H9 (cell line): ENCODE data around the gene SNX14. TPM values are rescaled to one million over a fixed set of nuclear protein-coding genes. Genes with fewer than 3 reads are reported as not detected.

ENCODE experiments used
- DNase-seq: peaks from one replicate; pipeline ENCODE4 v3.0.0-alpha.2; 2017
- H2AFZ ChIP-seq: one replicate; pipeline ENCODE4 v1.6.1; 2013; ENCODE audit warnings: mild to moderate bottlenecking, low read length, control low read depth, moderate library complexity
- H2AK5ac ChIP-seq: 2 replicates; pipeline ENCODE4 v1.6.1; 2013; ENCODE audit warnings: low read length, control low read depth, mixed read lengths; ENCODE audit not compliant: insufficient read length
- H2BK120ac ChIP-seq: one replicate; pipeline ENCODE4 v1.6.1; 2013; ENCODE audit warnings: low read depth, mild to moderate bottlenecking, low read length, control low read depth, inconsistent platforms; ENCODE audit not compliant: poor library complexity, severe bottlenecking
- H2BK12ac ChIP-seq: 2 replicates; pipeline ENCODE4 v1.6.1; 2013; ENCODE audit warnings: low read length, control low read depth, mixed read lengths, low read depth; ENCODE audit not compliant: insufficient read length
- H2BK15ac ChIP-seq: 2 replicates; pipeline ENCODE4 v1.6.1; 2013; ENCODE audit warnings: low read depth, low read length, control low read depth
- H2BK20ac ChIP-seq: one replicate; pipeline ENCODE4 v1.6.1; 2013; ENCODE audit warnings: low read depth, mild to moderate bottlenecking, low read length, control low read depth, inconsistent platforms; ENCODE audit not compliant: poor library complexity, severe bottlenecking
- H2BK5ac ChIP-seq: 2 replicates; pipeline ENCODE4 v1.6.1; 2013; ENCODE audit warnings: low read length, control low read depth, mixed read lengths; ENCODE audit not compliant: insufficient read length
- H3K14ac ChIP-seq: 2 replicates; pipeline ENCODE4 v1.6.1; 2013; ENCODE audit warnings: low read length, control low read depth; ENCODE audit not compliant: insufficient read depth
- H3K18ac ChIP-seq: 2 replicates; pipeline ENCODE4 v1.6.1; 2013; ENCODE audit warnings: low read depth, mild to moderate bottlenecking, mixed read lengths, low read length, control low read depth; ENCODE audit not compliant: insufficient read length
- H3K23ac ChIP-seq: 2 replicates; pipeline ENCODE4 v1.6.1; 2013; ENCODE audit warnings: low read length, control low read depth, mixed read lengths, low read depth; ENCODE audit not compliant: insufficient read length
- H3K23me2 ChIP-seq: 2 replicates; pipeline ENCODE4 v1.6.1; 2013; ENCODE audit warnings: low read depth, mild to moderate bottlenecking, mixed read lengths, low read length, control low read depth; ENCODE audit not compliant: insufficient read length, poor library complexity, severe bottlenecking
- H3K27ac ChIP-seq: 2 replicates; pipeline ENCODE4 v1.5.1; 2013; ENCODE audit warnings: low read length, control low read depth, mixed read lengths, low read depth; ENCODE audit not compliant: insufficient read length
- H3K27me3 ChIP-seq: 2 replicates; pipeline ENCODE4 v1.6.1; 2013; ENCODE audit warnings: low read length, control low read depth, inconsistent platforms; ENCODE audit not compliant: insufficient read depth
- H3K4ac ChIP-seq: 2 replicates; pipeline ENCODE4 v1.6.1; 2013; ENCODE audit warnings: low read depth, mild to moderate bottlenecking, control low read depth, inconsistent platforms, low read length, moderate library complexity
- H3K4me1 ChIP-seq: 2 replicates; pipeline ENCODE4 v1.6.1; 2013; ENCODE audit warnings: low read length, control low read depth, inconsistent platforms; ENCODE audit not compliant: insufficient read depth
- H3K4me2 ChIP-seq: 2 replicates; pipeline ENCODE4 v1.6.1; 2013; ENCODE audit warnings: low read length, control low read depth, mixed read lengths; ENCODE audit not compliant: insufficient read length, insufficient read depth
- H3K56ac ChIP-seq: 2 replicates; pipeline ENCODE4 v1.6.1; 2013; ENCODE audit warnings: low read depth, mild to moderate bottlenecking, mixed read lengths, low read length, control low read depth; ENCODE audit not compliant: insufficient read length
- H3K79me1 ChIP-seq: 2 replicates; pipeline ENCODE4 v1.6.1; 2013; ENCODE audit warnings: low read depth, mild to moderate bottlenecking, moderate library complexity, low read length, control low read depth, inconsistent platforms; ENCODE audit not compliant: insufficient read depth, poor library complexity, severe bottlenecking
- H3K79me2 ChIP-seq: 2 replicates; pipeline ENCODE4 v1.6.1; 2013; ENCODE audit warnings: low read length, control low read depth, inconsistent platforms; ENCODE audit not compliant: insufficient read depth
- H3K9ac ChIP-seq: 2 replicates; pipeline ENCODE4 v1.6.1; 2013; ENCODE audit warnings: low read length, control low read depth, mixed read lengths; ENCODE audit not compliant: insufficient read length; ENCODE audit errors: extremely low read depth
- H3K9me3 ChIP-seq: one replicate; pipeline ENCODE4 v1.6.1; 2013; ENCODE audit warnings: low read depth, low read length, inconsistent platforms; ENCODE audit not compliant: control insufficient read depth
- H3T11ph ChIP-seq: one replicate; pipeline ENCODE4 v1.6.1; 2013; ENCODE audit warnings: mild to moderate bottlenecking, low read length, control low read depth, inconsistent platforms
- H4K20me1 ChIP-seq: one replicate; pipeline ENCODE4 v1.6.1; 2013; ENCODE audit not compliant: control insufficient read depth, insufficient read length, insufficient read depth
- H4K5ac ChIP-seq: 2 replicates; pipeline ENCODE4 v1.6.1; 2013; ENCODE audit warnings: low read depth, mild to moderate bottlenecking, mixed read lengths, low read length, control low read depth; ENCODE audit not compliant: insufficient read length
- H4K8ac ChIP-seq: replicated peaks from 2 replicates; pipeline ENCODE4 v1.6.1; 2013; ENCODE audit warnings: low read length, control low read depth, mixed read lengths, low read depth; ENCODE audit not compliant: insufficient read length
- H4K91ac ChIP-seq: 2 replicates; pipeline ENCODE4 v1.6.1; 2013; ENCODE audit warnings: low read depth, mild to moderate bottlenecking, moderate library complexity, mixed read lengths, low read length, control low read depth; ENCODE audit not compliant: insufficient read length
- H3K27ac Mint-ChIP-seq, 3 experiments: 2 replicates in 2 of 3; 3 replicates in 1 of 3; pipeline ENCODE4 v1.8.0; 2020 to 2021; ENCODE audit warnings: mixed read lengths in 3 of 3, mild to moderate bottlenecking in 1 of 3, moderate library complexity in 1 of 3
- H3K27me3 Mint-ChIP-seq: 2 replicates; pipeline ENCODE4 v1.8.0; 2021; ENCODE audit warnings: low read depth, mild to moderate bottlenecking, moderate library complexity, mixed read lengths
- H3K36me3 Mint-ChIP-seq, 3 experiments: 2 replicates in 2 of 3; 3 replicates in 1 of 3; pipeline ENCODE4 v1.8.0; 2020 to 2021; ENCODE audit warnings: low read depth in 3 of 3, mixed read lengths in 3 of 3; ENCODE audit not compliant: insufficient read depth in 1 of 3
- H3K4me1 Mint-ChIP-seq, 2 experiments: 2 replicates each; pipeline ENCODE4 v1.8.0; 2020; ENCODE audit warnings: mixed read lengths in 2 of 2
- H3K4me3 Mint-ChIP-seq, 2 experiments: 2 replicates in 1 of 2; 3 replicates in 1 of 2; pipeline ENCODE4 v1.8.0; 2020 to 2021; ENCODE audit warnings: mild to moderate bottlenecking in 2 of 2, mixed read lengths in 2 of 2, moderate library complexity in 1 of 2
- H3K9me3 Mint-ChIP-seq, 2 experiments: 2 replicates in 1 of 2; 3 replicates in 1 of 2; pipeline ENCODE4 v1.8.0; 2020; ENCODE audit warnings: mild to moderate bottlenecking in 2 of 2, mixed read lengths in 2 of 2, moderate library complexity in 1 of 2
- CTCF ChIP-seq: fragments of 200-600 bp; sonication (generic); conservative IDR thresholded peaks from 3 replicates; pipeline ENCODE4 v1.8.0; 2021; ENCODE audit warnings: antibody characterized with exemption, mild to moderate bottlenecking
- whole genome bisulfite sequencing: extraction: QIAGEN DNeasy Blood & Tissue Kit; methylation state at CpG from one replicate; pipeline ENCODE4 v1.1.7; 2013; ENCODE audit warnings: missing lambda C conversion rate, low lambda C conversion rate, mixed read lengths; ENCODE audit not compliant: insufficient read length; ENCODE audit errors: extremely low coverage; 5-methylcytosine and 5-hydroxymethylcytosine counted together
- total RNA-seq: library from RNA; stranded (reverse); gene quantifications from 2 replicates; pipeline ENCODE4 v1.2.1, GENCODE V29; 2021

The SNX14 gene
- total RNA-seq, 1 experiment from 2014 or later = 33.0 TPM

- Histone ChIP-seq H3K79me2 (no peaks in the 10 kb centered on the region), H3K27me3 (no peaks in the 10 kb centered on the region), H2BK20ac (no peak overlapping the region), H3K4me1 (no peaks in the 10 kb centered on the region), H4K5ac (no peak overlapping the region), H2BK15ac (no peak overlapping the region), H2BK120ac (no peak overlapping the region), H4K8ac (no peak overlapping the region), H3K9me3 (no peaks in the 10 kb centered on the region), H3K9ac (no peak overlapping the region), H3K4ac (no peak overlapping the region), H3K56ac (no peak overlapping the region), H2BK5ac (no peak overlapping the region), H3K4me2 (no peak overlapping the region), H3K23ac (no peak overlapping the region), H4K20me1 (no peaks in the 10 kb centered on the region), H2AK5ac (no peak overlapping the region), H3K27ac (no peak overlapping the region), H2AFZ (no peak overlapping the region), H2BK12ac (no peak overlapping the region), H3K79me1 (no peaks in the 10 kb centered on the region), H3T11ph (no peak overlapping the region), H3K14ac (no peak overlapping the region), H4K91ac (no peak overlapping the region), H3K23me2 (no peaks in the 10 kb centered on the region), H3K18ac (no peak overlapping the region)
- no peak overlapping the region for H3K4me3 Mint-ChIP-seq
- no peak overlapping the region for H3K27ac Mint-ChIP-seq
- no peak for DNase-seq
- no peaks in the 10 kb centered on the region for H3K4me1 Mint-ChIP-seq
- TF ChIP-seq CTCF = no peak
- H3K36me3 Mint-ChIP-seq = peaks cover 5 to 23% (median 10%) of the 10 kb centered on the region in 3 experiments; a peak in 6 of 7 replicates
- WGBS = no CpG with 5 or more reads among the region's 2 CpGs
- H3K9me3 Mint-ChIP-seq = peaks cover 22 to 23% of the 10 kb centered on the region in 2 experiments
- H3K27me3 Mint-ChIP-seq = no peaks in the 10 kb centered on the region
Measured at GRCh38 chr6:85498596-85499258, 94.9 kb downstream of the SNX14 start.
